Measurements from ENCODE around the gene ATP5F1C. TPM values are rescaled to one million over a fixed set of nuclear protein-coding genes. Genes with fewer than 3 reads are reported as not detected.
"Not testable (repeated sequence)": the region's sequence is repeated elsewhere in the genome, so short reads cannot be mapped to it uniquely, and the experiment has no call there.

ATP5F1C gene
- total RNA-seq, 2 donors from 2014 or later = 463 to 537 TPM

DNA sequence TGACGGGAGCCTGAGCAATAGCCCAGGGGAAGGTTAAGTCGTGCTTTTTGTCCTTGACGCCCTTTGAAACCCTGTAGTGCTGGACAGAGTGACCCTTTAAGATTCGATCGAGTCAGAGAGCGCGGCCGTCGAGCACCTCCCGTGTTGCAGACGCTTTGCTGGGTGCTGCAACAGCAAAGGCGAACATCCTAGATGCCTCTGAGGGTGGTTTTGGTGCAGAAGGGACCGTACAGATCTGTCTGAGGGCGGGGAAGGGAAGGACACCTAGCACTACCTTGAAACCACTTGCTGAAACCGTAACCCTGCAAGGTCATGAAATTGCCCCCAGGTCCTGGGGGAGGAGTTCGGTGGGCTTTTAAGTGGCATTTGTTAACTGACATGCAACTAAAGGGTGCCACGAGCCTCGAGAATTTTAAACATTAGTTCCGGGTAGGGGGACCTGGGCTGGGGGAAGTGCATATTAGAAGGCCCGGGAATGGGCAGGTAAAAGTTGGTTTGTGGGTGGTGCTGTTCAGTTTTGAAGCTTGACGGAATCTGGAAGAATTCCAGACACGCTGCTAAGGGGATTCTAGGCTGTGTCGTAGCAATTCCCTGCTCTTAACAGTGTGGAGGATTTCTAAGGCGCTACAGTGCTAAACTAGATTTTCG lies 786 bp downstream of the ATP5F1C start:
- intact Hi-C loops (cut with DNase I, micrococcal nuclease) = no loop called here
- DNase-seq (peak; percentile 24 to 43), ATAC-seq (peak; percentile 26)

DNA sequence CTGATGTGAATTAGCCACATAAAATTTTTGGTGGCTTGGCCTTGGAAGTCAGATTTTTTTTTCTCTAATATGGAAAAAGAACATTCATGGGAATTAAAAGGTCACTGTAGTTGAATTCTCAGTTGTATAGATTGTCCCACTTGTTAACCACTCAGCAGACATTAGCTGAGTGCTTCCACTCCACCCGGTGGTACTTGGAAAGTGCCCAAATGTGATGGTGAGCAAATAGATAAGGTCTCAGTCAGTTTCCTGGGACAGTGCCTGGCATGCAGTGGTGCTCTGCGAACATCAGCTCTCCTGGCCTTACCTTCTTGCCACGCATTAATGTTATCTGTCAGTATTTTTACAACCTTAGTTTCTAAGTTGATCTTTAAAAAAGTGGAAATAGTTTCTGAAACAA lies 1.4 kb downstream of the ATP5F1C start:
- ATAC-seq (no peak), DNase-seq (peak in 1 of 2 donors; percentile 27)
- intact Hi-C loops (cut with DNase I, micrococcal nuclease) = no loop called here

DNA sequence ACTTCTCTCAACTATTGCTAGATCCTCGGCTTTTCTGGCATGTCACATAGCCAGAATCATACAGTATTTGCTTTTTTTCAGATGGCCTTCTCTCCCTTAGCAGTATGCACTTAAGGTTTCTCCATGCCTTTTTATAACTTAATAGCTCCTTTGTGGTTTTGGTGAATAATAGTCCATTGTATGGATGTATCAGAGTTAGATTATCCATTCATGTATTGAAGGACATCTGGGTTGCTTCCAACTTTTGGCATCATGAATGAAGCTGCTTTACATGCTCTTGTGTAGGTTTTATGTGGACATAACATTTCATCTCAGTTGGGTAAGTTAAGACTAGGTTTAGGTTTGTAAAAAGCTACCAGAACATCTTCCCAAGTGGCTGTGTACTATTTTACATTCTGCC lies 4.6 kb downstream of the ATP5F1C start:
- intact Hi-C loops (cut with DNase I, micrococcal nuclease) = no loop called here
- no peak for DNase-seq
- ATAC-seq = peak; percentile 7

DNA sequence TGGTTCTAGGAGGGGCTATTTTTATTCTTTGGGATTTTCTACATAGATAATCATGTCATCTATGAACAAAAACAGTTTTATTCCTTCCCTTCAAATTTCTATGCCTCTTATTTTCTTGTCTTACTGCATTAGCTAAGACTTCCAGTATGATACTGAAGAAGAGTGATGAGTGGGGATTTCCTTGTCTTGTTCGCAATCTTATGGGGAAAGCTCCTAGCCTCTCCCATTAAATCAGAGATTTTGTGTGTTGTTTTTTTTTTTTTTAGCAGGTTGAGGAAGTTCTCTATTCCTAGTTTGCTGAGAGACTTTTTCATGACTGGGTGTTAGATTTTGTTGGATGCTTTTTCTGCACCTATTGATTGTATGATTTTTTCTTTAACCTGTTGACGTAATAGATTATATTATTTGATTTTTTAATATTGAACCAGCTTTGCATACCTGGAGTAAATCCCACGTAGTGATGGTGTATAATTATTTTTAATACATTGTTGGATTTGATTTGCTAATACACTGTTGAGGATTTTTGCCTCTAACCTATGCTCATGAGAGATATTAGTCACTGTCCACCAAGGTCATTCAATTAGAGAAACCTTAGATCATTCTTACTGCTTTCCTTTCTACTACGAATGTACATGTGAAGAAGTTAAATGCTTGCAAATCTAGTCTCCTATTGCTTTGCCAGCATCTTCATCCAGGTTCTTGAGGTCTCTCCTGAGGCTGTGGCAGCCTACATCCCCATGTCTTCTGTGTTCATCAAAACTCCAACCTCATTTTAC lies 6.5 kb downstream of the ATP5F1C start:
- no peak for DNase-seq
- ATAC-seq = no peak
- intact Hi-C loops (cut with DNase I, micrococcal nuclease) = no loop called here

DNA sequence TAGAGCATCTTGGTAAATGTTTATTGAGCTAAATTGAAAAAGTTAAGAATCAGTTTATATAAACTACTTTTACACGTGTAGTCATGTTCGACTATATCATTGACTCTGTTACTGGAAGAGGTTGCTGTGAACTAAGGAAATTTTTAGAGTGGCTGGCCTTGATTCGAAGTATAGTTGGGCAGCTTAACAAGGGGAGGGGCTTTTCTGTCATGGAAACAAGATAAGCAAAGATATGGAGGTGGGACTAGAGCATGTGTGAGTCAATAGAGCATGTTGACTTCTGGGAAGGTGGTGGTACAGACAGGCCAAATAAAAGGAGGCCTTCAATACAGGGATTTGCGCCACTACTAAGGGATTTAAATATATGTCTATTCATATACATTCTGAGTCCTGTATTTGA lies 7.6 kb downstream of the ATP5F1C start:
- intact Hi-C loops (cut with DNase I, micrococcal nuclease) = no loop called here
- DNase-seq = no peak
- ATAC-seq = peak; percentile 66

DNA sequence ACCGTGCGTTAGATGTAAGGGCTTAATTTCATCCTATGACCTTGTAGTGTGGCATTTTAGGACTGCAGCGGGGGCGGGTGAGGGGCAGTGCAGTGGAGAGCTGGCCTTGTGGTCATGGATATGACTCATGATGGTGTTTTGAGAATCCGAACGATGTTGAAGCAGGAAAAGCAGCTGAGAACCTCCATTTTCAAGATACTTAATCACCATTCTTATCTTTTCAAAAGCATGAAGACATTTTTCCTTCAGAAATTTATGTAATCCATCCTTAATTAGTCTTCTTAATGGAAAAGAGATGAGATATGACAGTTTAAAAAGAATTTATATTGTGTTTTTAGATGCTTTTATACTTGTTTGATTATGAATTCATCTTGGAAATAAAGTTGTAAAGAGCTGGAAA lies 9.6 kb downstream of the ATP5F1C start:
- ATAC-seq (no peak), DNase-seq (no peak)
- intact Hi-C loops (cut with DNase I, micrococcal nuclease) = no loop called here

DNA sequence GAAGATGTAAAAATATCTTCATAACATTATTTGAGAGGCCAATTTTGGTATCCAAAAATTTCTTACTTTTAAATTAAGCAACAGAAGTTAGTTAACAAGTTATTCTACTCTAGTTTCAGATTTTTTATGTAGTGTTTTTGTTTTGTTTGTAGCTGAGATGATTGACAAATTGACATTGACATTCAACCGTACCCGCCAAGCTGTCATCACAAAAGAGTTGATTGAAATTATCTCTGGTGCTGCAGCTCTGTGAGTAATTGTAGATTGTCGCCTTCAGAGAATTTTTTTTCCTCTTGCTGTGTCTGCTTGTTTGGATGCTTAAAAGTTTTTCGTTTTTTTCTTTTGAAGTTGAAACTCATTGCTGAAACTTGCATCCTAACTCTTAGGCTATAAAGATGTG lies 14.6 kb downstream of the ATP5F1C start:
- DNase-seq (no peak), ATAC-seq (no peak)
- intact Hi-C loops (cut with DNase I, micrococcal nuclease) = no loop called here

DNA sequence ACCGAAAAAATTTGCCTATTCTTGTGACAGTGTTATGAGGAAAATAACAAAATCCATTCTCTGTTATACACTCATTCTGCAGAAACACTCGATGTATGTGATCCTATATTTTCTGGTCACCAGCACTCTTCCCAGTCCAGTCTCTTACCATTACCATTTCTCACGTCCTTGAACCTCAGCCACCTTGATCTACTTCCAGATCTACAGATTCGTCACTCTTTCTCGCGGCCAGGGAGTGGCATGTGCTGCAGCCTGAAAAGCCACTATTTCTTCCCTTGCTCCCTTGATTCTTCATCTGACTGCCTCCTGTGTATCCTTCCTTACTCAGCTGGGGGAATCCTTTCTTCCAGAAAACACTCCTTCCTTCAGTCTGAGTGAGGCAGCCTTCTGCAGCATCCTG lies 16.2 kb downstream of the ATP5F1C start:
- ATAC-seq = no peak
- no peak for DNase-seq
- intact Hi-C loops (cut with DNase I, micrococcal nuclease) = no loop called here

DNA sequence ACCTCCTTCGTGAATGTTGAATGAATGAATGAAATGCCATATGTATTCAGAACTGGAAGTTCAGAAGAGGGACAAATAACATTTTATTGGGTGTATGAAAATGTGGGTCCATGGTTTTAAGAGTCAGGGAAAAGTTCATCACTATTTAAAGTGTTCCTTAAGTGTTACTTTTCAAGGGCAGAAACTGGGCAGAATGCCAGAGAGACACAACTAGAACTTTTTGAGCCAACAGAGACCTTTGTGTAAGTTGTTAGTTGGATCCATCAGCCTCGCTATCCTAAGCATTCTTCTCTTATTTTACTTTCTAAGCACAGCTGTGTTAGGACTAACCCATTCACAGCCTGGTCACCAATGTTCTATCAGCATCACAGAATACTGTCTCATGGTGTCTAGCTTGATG lies 16.8 kb downstream of the ATP5F1C start:
- ATAC-seq = no peak
- intact Hi-C loops (cut with DNase I, micrococcal nuclease) = no loop called here

DNA sequence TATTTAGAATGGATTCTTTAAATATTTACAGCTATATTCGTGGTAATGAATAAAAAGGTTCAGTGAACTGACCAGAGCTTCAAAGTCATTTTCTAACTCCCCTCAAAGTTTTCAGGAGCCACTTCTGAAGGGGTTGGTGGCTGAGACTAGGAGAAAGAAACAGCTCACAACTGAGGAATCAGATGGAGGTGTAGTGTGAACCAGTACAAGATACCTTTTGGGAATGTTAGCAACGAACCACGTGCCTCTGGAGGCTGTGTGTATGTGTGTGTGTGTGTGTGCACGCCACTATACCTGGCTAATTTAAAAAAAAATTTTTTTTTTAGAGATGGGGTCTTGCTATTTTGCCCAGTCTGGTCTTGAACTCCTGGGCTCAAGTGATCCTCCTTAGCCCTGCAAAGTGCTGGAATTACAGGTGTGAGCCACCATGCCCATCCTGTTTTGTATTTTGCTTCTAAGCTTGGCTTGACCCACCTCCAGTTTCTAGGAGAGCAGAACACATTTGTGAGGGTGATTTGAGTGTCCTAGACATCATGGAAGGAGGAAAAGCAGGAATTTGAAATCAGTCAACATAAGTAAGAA lies 20.8 kb downstream of the ATP5F1C start:
- intact Hi-C loops (cut with DNase I, micrococcal nuclease) = no loop called here
- no peak for ATAC-seq

More for the DNA sequence above, 16.8 kb downstream of the ATP5F1C start:
- DNase-seq = no peak

DNA sequence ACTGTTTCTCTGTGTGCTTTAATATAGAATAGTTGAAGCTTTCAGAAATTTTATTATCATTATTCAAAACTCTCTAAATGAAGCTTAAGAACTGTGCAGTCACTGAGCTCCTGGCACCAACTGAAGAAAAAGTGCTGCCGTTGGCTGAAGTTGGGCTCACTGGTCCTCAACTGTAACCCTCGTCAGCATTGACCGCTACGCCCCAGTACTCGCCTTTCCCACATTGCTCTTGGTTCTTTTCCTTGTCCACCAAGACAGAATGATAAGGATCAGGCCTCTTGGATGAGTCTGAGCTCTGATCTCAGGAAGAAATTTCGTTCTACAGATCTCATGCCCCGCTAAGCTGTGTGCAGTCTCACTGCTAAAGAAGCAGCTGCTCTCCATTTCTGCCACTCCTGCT lies 22.5 kb downstream of the ATP5F1C start:
- intact Hi-C loops (cut with DNase I, micrococcal nuclease) = no loop called here
- ATAC-seq (peak; percentile 3), DNase-seq (no peak)

More for the DNA sequence above, 20.8 kb downstream of the ATP5F1C start:
- DNase-seq = no peak

DNA sequence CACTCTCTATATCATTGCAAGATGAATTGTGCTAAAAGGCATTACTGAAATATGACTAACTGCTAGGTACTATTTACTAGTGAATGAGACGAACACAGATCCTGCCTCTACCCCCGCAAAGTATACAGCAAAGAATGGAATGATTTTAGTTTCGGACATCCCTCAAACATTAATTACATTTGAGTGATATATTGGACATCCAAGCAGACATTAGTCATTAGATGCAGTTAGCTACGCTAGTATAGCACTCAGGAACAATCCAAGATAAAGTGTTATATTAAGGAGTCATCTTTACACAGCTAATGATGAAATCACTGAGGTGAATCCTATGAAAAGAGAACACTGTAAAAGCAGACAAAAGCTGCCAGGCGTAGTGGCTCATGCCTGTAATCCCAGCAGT lies 23.0 kb downstream of the ATP5F1C start:
- ATAC-seq (no peak), DNase-seq (no peak)
- intact Hi-C loops (cut with DNase I, micrococcal nuclease) = no loop called here

DNA sequence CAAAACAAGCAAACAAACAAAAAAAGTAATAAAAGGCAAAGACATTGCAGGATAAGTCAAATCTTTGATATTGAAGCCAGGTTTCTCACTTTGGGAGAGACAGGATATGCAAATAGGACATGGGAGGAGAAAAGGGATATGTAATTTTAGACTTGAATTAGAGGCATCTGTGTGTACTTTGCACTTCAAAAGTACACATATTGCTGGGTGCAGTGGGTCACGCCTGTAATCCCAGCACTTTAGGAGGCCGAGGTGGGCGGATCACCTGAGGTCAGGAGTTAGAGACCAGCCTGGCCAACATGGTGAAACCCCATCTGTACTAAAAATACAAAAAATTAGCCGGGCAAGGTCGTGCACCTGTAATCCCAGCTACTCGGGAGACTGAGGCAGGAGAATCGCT lies 23.8 kb downstream of the ATP5F1C start:
- peak; percentile 92 for ATAC-seq
- intact Hi-C loops (cut with DNase I, micrococcal nuclease) = not testable (repeated sequence)
- DNase-seq = peak; percentile 39

DNA sequence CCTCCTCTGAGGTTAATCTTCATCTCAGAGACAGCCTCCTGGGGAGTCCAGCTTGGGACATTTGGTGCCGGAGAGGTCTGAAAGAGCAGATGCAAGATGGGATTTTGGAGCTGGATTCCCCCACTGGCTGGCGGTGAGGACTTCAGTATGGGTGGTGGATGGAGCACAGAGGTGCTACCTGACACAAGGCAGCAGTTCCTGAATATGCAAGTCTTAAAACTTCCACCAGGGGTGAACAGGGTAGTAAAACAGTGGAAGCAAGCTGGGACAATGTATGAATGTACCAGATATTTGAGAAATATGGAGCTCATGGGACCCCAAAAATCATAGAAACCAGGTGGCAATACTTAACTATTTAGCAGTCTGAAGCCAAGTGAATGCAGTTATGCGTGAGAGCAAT lies 25.5 kb downstream of the ATP5F1C start:
- DNase-seq (no peak), ATAC-seq (no peak)
- intact Hi-C loops (cut with DNase I, micrococcal nuclease) = no loop called here

DNA sequence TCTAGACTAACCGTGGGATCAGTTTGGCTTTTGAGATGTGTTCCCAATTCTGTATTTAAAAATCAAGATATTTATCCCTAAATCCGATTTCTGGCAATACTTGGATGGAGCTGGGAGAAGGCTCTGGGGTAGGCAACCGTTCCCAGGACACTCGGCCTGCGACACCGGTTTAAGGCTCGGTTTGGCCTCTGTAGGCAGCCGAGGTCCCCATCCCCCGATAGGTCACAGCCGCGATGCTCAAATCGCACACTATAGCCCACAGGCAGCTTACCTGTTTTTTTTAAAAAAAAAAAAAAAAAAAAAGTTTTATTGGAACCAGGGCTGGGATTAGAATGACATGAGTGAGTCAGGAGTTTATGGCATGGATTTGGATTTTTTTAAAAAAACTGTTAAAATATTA lies 29.6 kb downstream of the ATP5F1C start:
- intact Hi-C loops (cut with DNase I, micrococcal nuclease) = no loop called here
- ATAC-seq (peak; percentile 14), DNase-seq (no peak)

DNA sequence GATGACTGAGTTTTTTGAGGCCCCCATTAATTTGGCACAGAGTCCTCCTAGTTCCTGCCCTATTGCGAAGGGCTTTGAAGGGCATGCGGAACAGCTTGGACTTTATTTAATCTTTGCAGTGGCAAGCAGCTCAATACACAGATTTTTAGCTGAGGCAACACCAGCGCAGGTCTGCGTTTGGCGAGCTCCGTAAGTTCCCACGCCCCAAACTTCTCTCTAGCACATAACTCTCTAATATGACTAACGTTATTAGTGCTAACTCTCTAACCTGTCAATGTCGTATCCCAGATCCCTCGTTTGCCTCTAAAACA lies 30.0 kb downstream of the ATP5F1C start:
- intact Hi-C loops (cut with DNase I, micrococcal nuclease) = no loop called here
- ATAC-seq (peak; percentile 27), DNase-seq (no peak)

DNA sequence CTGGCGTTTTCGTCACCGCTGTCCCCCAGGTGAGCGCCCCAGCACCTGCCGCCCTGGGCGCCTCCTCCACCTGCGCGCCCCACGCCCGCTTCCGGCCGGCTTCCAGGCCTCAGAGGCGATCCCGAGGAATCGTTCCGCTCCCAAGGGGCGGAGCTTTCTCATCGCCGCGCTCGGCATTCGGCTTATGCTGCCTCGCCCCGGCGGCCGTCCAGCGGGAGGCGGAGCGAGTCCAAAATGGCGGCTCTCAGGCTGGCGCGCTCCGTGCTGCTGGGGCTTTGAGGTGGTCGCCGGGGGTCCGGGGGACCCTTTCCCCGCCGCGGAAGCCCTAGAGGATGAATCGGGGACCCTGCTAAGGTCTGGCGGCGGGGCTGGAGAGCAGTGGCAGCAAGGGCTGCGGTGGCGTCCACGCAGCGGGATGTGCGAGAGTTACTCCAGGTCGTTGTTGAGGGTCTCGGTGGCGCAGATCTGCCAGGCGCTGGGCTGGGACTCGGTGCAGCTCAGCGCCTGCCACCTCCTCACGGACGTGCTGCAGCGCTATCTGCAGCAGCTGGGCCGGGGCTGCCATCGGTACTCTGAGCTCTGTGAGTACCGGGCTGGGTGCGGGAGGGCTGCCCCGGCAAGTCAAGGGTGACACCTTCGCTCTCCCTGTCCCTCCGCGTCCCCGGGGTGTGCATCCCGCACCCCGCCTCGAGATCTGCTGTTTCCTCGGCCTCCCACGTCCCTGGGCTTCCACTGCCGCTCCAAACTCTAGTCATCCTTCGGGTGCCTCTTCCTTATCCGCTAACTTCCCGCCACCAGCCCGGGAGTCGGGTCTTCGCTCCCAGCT lies 30.5 kb downstream of the ATP5F1C start, which contains the start of gene TAF3:
Gene TAF3, plus strand, starts transcription at position 211 of the 826 bp plus-strand sequence. Its CDS starts 205 bp downstream, at position 416.
- DNase-seq (peak; percentile 90 to 95), ATAC-seq (peak; percentile 93)
- intact Hi-C loops (cut with DNase I, micrococcal nuclease) = no loop called here

DNA sequence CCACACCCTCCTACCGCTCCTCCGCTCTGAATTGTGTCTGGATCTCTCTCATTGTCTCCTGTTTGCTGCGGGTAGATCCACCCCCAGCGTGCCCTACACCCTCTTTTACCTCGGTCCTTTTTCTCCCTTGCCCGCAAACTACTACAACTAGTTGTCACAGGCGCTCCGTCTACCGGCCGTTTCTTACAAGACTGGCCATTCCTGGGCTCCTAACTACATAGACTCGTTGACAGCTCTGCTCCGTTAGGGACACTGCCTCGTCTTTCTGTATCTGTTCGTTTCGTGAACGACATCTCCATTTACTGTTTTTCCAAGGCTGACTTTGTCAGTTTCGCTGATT lies 31.1 kb downstream of the ATP5F1C start:
- DNase-seq = peak; percentile 50 to 64
- intact Hi-C loops (cut with DNase I, micrococcal nuclease) = no loop called here
- ATAC-seq = peak; percentile 71

DNA sequence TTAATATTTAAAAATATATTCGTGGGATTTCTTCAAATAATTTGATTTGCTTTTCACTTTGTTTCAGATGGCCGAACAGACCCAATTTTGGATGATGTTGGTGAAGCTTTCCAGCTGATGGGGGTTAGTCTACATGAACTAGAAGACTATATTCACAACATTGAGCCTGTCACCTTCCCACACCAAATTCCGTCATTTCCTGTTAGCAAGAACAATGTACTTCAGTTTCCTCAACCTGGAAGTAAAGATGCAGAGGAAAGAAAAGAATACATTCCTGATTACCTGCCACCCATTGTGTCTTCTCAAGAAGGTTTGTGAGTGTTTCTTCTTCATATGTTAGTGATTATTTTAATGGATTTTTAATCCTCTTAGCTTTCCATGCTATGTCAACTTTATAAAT lies 36.3 kb downstream of the ATP5F1C start:
- DNase-seq = no peak
- intact Hi-C loops (cut with DNase I, micrococcal nuclease) = no loop called here
- no peak for ATAC-seq

DNA sequence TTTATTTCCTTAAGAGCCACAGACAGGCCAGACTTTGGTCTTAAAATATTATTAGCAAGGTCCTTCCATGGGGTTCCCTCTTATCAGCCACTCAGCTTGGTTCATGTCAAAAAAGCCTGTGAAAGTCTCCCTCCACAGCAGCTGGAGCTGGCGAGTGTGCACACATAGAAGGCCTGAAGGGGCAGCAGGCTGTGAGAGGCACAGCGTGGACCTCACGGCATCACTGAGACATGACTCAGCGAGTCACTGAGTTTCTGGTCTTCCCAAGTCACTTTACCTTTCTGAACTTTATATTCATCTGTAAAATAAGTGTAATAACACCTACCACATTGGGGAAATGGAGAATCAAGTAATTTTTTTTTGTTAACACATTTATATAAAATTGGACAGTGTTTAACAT lies 39.0 kb downstream of the ATP5F1C start:
- ATAC-seq (no peak), DNase-seq (no peak)
- intact Hi-C loops (cut with DNase I, micrococcal nuclease) = no loop called here
